BJ (cell line): ENCODE data around the gene DEDD2. TPM values are rescaled to one million over a fixed set of nuclear protein-coding genes. Genes with fewer than 3 reads are reported as not detected.

ENCODE experiments used
- CTCF ChIA-PET: fragments of 350-600 bp; formaldehyde crosslinking; extraction: SDS; loops from one replicate; lab custom pipeline; 2021; ENCODE audit warnings: antibody characterized with exemption, inconsistent platforms; lab: Yijun Ruan, JAX
- POLR2A ChIA-PET: fragments of 300-600 bp; sonication (Branson Sonifier 250); formaldehyde crosslinking; extraction: SDS; loops from one replicate; lab custom pipeline; 2021; ENCODE audit warnings: antibody characterized with exemption; lab: Charles Lee
- DNase-seq: peaks from one replicate; pipeline ENCODE4 v3.0.0-alpha.2; 2011; ENCODE audit warnings: low read depth
- H3K27me3 ChIP-seq: 2 replicates; pipeline ENCODE4 v1.6.0; 2011; ENCODE audit warnings: low read length; ENCODE audit not compliant: control insufficient read depth, insufficient read depth
- H3K36me3 ChIP-seq: 2 replicates; pipeline ENCODE4 v1.5.1; 2011; ENCODE audit warnings: low read length; ENCODE audit not compliant: control insufficient read depth, insufficient read depth
- H3K4me3 ChIP-seq: 2 replicates; pipeline ENCODE4 v1.5.1; 2011; ENCODE audit warnings: low read depth, mild to moderate bottlenecking, control low read depth, low read length
- CTCF ChIP-seq: IDR thresholded peaks from 2 replicates; pipeline ENCODE4 v1.5.1; 2011; ENCODE audit warnings: low read depth, mild to moderate bottlenecking, control low read depth, inconsistent platforms, low read length, moderate library complexity; ENCODE audit not compliant: insufficient read depth
- polyA plus RNA-seq: library from polyadenylated mRNA; depleted of rRNA; stranded (reverse); fragments of >200 nt; gene quantifications from 2 replicates; pipeline ENCODE4 v1.2.3, GENCODE V29; 2011

The DEDD2 gene
- polyA plus RNA-seq, 1 experiment: 30.4 TPM

DNA sequence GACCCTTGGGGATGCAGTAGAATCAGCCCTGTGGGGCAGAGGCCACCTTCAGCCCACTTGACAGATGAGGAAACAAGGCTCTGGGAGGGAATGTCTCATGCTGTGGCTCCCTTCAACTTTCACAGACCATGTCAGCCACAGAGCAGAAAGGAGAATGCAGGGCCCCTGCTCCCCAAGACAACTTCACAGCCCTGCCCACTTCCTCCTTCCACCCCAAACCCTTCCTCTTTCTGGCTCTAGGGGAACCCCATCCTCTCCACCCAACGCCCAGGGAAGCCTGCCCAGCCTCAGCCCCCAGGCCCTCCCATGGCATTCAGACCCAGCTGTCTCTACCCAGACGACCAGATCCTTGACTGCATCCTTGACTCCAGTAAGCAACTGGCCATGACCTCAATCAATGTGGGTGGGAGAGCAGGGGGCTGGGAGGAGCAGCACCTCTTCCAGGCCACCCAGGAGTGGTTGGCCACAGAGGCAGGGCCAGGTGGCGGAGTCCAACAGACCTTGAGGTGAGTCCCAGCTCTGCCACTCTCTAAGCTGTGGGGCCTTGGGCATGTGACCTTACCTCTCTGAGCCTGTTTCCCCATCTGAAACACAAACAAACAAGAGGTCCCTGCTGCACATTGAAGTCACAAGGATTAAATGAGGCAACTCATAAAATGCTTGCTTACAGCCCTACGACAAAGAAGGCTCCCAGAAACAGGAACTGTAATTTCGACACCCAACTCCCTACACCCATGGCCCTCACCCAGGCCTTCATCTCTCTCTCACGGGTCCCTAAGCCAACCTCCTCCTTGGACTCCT, 15.8 kb downstream of the DEDD2 start:
- H3K4me3 ChIP-seq: no peak overlapping the region
- H3K27me3 ChIP-seq: no peaks in the 10 kb centered on the region
- H3K36me3 ChIP-seq: peaks cover 20% of the 10 kb centered on the region
- POLR2A ChIA-PET: no interaction called here
- no peak for TF ChIP-seq CTCF
- CTCF ChIA-PET: interaction anchor here (1.3 kb wide), 1 partner anchor 10 kb away, joined by 3 read pairs; no protein-coding TSS in a partner anchor
- no peak for DNase-seq

GRCh38 chr19:42200116-42200715, 17.3 kb downstream of the DEDD2 start:
- Histone ChIP-seq H3K4me3 (no peak overlapping the region), H3K27me3 (no peaks in the 10 kb centered on the region), H3K36me3 (peaks cover 20% of the 10 kb centered on the region)
- no peak for DNase-seq
- TF ChIP-seq CTCF: no peak
- CTCF ChIA-PET: no interaction called here
- POLR2A ChIA-PET: no interaction called here

DNA sequence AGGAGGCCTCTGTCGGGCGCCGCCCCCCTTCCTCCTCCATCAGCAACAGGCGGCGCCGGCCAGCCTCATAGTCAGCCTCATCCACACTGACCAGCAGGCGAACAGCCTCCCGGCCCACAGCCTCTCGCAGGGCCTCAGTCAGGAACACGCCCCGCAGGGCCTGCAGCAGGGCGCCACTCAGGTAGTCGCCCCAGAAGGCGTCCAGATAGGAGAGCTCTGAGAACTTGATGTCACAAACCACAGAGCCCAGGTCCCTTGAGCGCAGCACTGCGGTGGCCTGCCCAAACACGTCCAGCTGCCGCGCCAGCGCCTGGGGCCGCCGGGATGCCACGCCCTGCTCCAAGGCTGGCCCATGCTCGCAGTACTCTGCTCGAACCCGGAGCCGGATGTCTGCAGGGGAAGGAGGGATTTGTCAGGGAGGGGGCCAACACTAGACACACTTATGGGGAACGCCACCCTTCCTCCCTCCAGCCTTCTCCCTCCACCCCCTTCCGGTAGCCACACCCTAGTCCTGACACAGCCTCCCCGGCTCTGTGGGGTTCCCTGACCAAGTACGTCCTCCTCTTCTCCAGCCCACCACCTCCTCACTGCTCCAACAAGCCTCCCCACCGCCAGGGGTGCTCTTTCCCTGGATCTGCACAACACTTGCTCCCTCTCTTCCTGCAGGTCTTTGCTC, 17.9 kb downstream of the DEDD2 start:
- H3K27me3 ChIP-seq: no peaks in the 10 kb centered on the region
- POLR2A ChIA-PET: no interaction called here
- no peak for DNase-seq
- H3K4me3 ChIP-seq: no peak overlapping the region
- peaks cover 19% of the 10 kb centered on the region for H3K36me3 ChIP-seq
- TF ChIP-seq CTCF: no peak
- CTCF ChIA-PET: interaction anchor here (1.3 kb wide), 1 partner anchor 88 kb away, joined by 3 read pairs; no protein-coding TSS in a partner anchor

GRCh38 chr19:42198676-42199439, 18.6 kb downstream of the DEDD2 start:
- no peaks in the 10 kb centered on the region for H3K27me3 ChIP-seq
- no peak overlapping the region for H3K4me3 ChIP-seq
- H3K36me3 ChIP-seq: peaks cover 19% of the 10 kb centered on the region
- ChIA-PET POLR2A (no interaction called here), CTCF (interaction anchor here (1.3 to 2.0 kb wide), 2 partner anchors 14 to 87 kb away, joined by 3 to 6 read pairs; no protein-coding TSS in a partner anchor)
- no peak for TF ChIP-seq CTCF
- DNase-seq: no peak
